ENCODE results near the gene ZNF700.
"Not testable (repeated sequence)": the region's sequence is repeated elsewhere in the genome, so short reads cannot be mapped to it uniquely, and the experiment has no call there.

ZNF700 gene

GRCh38 chr19:11989112-11989456 is 64.2 kb downstream of the ZNF700 start:
- no peak for DNase-seq (ENCODE audit: low read depth)

GRCh38 chr19:11991921-11992320 is 67.0 kb downstream of the ZNF700 start:
- DNase-seq (ENCODE audit: low read depth): not testable (repeated sequence)

GRCh38 chr19:11995174-11995573 is 70.3 kb downstream of the ZNF700 start:
- no peak for DNase-seq (ENCODE audit: low read depth)

Measured in stimulated activated CD8-positive, alpha-beta memory T cell treated with anti-CD3 and anti-CD28 coated beads, Interleukin-7, amount 100 ng/mL, for 24 hours (primary cell).